TTC549 (cell line): ENCODE measurements around the gene ERFL.
"Not testable (repeated sequence)": the region's sequence is repeated elsewhere in the genome, so short reads cannot be mapped to it uniquely, and the experiment has no call there.

Experiments
- FAIRE-seq: peaks from 2 replicates; lab custom pipeline; 2012; peaks lifted over from hg19 to GRCh38; lab: Jason Lieb, UNC

The ERFL gene

GRCh38 chr19:41926763-41927496 lies 1.3 kb downstream of the ERFL start:
- FAIRE-seq = no peak

GRCh38 chr19:41926028-41926762 lies 2.1 kb downstream of the ERFL start:
- no peak for FAIRE-seq

- FAIRE-seq = no peak
These were observed 2.8 kb downstream of the ERFL start for GRCh38 chr19:41925208-41926003.

DNA sequence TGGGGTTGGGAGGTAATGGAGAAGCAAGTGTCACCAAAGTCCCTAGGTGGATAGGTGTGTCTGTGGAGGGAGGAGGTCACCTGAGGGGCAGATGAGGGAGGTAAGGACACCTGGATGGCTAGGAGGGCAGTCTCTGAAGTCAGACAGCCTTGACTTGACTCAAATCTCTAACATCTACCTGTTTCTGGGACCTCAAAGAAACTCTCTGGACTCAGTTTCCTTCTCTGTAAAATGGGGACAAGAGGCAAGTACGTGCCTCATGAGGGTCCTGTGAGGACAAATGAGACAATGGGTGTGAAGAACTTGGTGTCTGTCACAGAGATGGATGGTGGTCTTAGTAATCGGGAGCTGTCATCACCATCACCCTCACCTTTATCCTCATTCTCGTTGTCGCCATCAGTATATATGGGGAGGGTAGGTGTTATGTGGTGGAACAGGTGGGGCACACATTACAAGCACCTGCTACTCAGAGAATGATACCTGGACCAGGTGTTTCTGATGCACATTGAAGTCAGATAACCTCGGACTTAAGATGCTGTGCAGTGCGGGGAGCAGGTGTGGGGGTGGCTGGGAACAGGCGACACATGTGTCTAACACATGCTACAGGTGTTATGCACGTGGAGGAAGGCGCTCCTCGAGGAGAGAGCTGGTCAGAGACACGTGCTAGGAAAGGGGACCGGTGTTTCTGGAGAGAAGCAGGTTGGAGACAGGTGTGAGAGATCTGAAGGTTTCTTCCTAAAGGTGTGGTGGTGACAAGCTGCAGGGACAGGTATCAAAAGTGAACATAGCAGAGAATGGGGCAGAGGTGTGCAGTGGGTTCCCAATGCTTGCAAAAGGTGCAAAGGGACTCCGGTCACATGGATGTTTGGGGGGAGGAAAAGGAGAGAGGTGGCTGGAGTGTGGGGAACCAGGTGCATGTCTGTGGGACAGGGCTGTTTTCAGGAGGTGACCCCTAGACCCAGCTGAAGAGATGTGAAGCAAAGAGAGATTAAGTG lies 3.8 kb downstream of the ERFL start:
- FAIRE-seq = no peak

DNA sequence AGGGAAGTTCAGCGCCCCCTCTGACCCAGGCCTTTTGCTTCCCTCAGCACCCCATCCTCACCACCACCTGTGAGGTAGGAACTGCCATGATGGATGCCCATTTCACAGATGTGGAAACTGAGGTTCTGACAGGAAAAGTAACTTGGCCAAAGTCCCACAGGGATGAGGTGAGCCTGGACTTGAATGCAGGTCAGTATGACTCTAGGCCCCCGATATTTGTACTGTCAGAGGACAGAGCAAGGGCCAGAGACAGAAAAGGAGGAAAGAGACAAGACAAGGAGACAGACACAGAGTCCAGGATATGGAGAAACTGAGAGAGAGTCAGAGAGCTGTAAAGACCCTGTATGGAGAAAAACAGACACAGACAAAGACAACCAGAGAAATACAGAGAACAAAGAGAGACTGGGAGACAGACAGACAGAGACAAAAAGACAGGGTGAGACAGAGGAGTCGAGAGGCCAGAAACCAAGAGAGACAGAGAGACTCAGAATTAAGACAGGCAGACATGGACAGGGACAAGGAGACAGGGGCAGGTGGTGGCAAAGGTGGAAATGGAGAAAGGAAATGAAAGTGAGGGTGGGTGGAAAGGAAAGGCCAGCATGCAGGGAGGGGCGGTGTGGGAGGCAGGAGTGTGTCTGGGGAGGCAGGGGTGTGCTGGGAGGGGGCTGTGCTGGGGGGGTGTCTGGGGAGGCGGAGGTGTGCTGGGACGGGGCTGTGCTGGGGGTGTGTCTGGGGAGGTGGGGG lies 5.0 kb downstream of the ERFL start:
- FAIRE-seq = no peak

GRCh38 chr19:41922585-41922984 lies 5.7 kb downstream of the ERFL start:
- FAIRE-seq = no peak

GRCh38 chr19:41921577-41922576 lies 6.4 kb downstream of the ERFL start:
- FAIRE-seq = no peak

DNA sequence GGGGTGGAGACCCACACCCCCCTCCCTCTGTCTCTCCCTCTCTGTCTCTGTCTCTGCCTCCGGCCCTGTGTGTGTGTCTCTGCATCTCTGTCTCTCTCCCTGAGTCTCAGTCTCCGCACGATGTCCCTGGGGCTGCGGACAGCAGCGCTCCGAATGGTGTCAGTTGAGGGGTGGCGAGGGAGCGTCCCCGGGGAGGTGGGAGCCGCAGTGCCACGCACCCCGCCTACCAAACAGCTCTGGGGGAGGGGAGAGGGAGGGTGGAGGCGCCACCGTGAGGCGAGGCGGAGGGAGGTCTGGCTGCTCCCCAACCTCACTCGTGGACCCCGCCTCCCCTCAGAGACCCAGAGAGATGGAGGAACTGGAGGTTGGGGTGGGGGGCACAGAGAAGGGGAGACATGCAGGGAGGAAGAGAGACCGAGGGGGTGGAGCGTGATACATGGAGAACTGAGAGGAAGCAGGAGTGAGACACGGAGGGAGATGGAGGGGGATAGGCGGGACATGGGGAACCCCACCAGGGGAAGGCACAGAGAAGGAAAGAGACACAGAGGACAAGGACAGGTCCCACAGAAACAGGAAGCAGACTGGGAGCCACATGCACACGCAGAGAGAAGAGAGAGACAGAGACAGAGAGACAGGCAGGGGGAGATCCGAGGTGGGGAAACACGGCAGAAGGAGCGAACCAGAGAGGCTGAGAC lies 7.2 kb downstream of the ERFL start:
- no peak for FAIRE-seq

GRCh38 chr19:41919948-41920712 lies 8.1 kb downstream of the ERFL start:
- FAIRE-seq = no peak

- FAIRE-seq = no peak
These were observed 9.5 kb downstream of the ERFL start for GRCh38 chr19:41918653-41919244.

- FAIRE-seq = no peak
These were observed 10.2 kb downstream of the ERFL start for GRCh38 chr19:41918095-41918494.

- no peak for FAIRE-seq
These were observed 10.6 kb downstream of the ERFL start for GRCh38 chr19:41917676-41918075.

GRCh38 chr19:41915776-41916414 lies 12.4 kb downstream of the ERFL start:
- no peak for FAIRE-seq

GRCh38 chr19:41915021-41915775 lies 13.1 kb downstream of the ERFL start:
- FAIRE-seq = no peak

DNA sequence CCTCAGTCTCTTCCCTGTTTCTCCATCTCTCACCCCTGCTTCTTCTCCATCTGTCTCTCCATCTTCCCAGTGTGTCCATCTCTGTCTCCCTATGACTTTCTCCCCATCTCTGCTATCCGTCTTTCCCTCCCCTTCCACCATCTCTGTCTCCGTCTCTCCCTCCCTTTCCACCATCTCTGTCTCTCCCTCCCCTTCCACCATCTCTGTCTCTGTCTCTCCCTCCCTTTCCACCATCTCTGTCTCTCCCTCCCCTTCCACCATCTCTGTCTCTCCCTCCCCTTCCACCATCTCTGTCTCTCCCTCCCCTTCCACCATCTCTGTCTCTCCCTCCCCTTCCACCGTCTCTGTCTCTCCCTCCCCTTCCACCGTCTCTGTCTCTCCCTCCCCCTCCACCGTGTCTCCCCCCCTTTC lies 13.8 kb downstream of the ERFL start:
- not testable (repeated sequence) for FAIRE-seq

DNA sequence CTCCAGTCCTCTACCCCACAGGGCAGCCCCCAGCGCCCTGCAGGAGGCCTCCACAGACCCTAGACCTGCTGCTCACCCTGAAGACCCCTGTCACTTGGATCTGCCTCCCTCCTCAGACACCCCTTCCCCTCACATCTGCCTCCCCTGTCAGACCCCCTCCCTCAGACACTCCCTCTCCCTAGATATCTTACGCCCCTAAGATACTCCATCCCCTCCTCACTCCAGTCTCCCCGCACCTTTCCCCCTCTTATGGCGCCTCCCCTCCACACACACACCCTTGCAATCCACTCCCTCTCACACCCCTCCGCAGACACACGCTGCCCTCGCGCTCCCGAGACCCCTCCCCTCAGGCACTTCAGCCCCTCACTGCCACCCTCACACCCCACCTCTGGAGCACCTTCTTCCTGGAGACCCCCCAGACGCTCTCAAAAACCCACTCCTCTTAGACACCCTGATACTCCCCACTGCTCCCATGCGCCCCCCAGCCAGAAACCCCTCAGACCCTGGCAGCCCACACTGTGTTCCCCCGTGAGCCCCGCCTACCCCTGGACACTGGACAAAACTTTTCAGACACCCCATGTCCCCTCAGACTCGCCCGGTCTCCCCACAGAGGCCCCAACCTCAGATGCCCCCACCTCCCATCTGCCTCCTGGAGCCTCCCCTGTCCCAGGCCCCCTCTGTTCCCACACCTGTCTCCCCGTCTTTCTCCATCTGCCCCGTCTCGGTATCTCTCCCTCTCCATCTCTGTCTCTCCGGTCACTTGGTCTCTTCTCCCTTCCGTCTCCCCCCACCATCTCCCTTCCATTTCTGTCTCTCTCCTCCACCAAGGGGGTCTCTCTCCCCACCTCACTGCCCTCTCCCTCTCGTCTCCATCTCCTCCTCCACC lies 14.5 kb downstream of the ERFL start:
- FAIRE-seq = no peak
